Measurements from ENCODE around the gene SLC41A3. TPM values are rescaled to one million over a fixed set of nuclear protein-coding genes. Genes with fewer than 3 reads are reported as not detected.

The SLC41A3 gene
- total RNA-seq, 1 donor from 2014 or later = 62.9 TPM

GRCh38 chr3:126130981-126131745, 47.2 kb upstream of the SLC41A3 start:
- Histone ChIP-seq H3K27ac (no peak overlapping the region), H3K4me1 (no peaks in the 10 kb centered on the region), H3K9me3 (no peaks in the 10 kb centered on the region), H3K36me3 (no peaks in the 10 kb centered on the region), H3K4me3 (no peak overlapping the region), H3K27me3 (no peaks in the 10 kb centered on the region)
- intact Hi-C loops (cut with DNase I) = loop anchor here (10.0 kb wide), 1 partner anchor 74 kb away; no protein-coding TSS in a partner anchor
- peak; percentile 81 to 85 for DNase-seq (ENCODE audit: extremely low spot score in 2 of 2)
- TF ChIP-seq, protein P1, sequence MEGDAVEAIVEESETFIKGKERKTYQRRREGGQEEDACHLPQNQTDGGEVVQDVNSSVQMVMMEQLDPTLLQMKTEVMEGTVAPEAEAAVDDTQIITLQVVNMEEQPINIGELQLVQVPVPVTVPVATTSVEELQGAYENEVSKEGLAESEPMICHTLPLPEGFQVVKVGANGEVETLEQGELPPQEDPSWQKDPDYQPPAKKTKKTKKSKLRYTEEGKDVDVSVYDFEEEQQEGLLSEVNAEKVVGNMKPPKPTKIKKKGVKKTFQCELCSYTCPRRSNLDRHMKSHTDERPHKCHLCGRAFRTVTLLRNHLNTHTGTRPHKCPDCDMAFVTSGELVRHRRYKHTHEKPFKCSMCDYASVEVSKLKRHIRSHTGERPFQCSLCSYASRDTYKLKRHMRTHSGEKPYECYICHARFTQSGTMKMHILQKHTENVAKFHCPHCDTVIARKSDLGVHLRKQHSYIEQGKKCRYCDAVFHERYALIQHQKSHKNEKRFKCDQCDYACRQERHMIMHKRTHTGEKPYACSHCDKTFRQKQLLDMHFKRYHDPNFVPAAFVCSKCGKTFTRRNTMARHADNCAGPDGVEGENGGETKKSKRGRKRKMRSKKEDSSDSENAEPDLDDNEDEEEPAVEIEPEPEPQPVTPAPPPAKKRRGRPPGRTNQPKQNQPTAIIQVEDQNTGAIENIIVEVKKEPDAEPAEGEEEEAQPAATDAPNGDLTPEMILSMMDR (IDR thresholded peaks at IDR 0.05) = no peak
- TF ChIP-seq POLR2A (IDR thresholded peaks at IDR 0.05) = no peak
- TF ChIP-seq POLR2AphosphoS5 (IDR thresholded peaks at IDR 0.05; ENCODE audit: insufficient read depth in 1 of 2, low read depth in 1 of 2) = no peak

- DNase-seq (ENCODE audit: extremely low spot score in 2 of 2) = peak; percentile 83 to 89
- TF ChIP-seq POLR2A (IDR thresholded peaks at IDR 0.05) = no peak
- no peak for TF ChIP-seq POLR2AphosphoS5 (IDR thresholded peaks at IDR 0.05; ENCODE audit: insufficient read depth in 1 of 2, low read depth in 1 of 2)
- TF ChIP-seq, protein P1 (IDR thresholded peaks at IDR 0.05) = no peak
- no peak overlapping the region for H3K4me3 ChIP-seq
- H3K4me1 ChIP-seq = no peaks in the 10 kb centered on the region
- no peak overlapping the region for H3K27ac ChIP-seq
- H3K36me3 ChIP-seq = no peaks in the 10 kb centered on the region
- no peaks in the 10 kb centered on the region for H3K27me3 ChIP-seq
- no peaks in the 10 kb centered on the region for H3K9me3 ChIP-seq
- intact Hi-C loops (cut with DNase I) = loop anchor here (10.0 kb wide), 1 partner anchor 75 kb away; no protein-coding TSS in a partner anchor
Measured at GRCh38 chr3:126130081-126130855, 46.3 kb upstream of the SLC41A3 start.

DNA sequence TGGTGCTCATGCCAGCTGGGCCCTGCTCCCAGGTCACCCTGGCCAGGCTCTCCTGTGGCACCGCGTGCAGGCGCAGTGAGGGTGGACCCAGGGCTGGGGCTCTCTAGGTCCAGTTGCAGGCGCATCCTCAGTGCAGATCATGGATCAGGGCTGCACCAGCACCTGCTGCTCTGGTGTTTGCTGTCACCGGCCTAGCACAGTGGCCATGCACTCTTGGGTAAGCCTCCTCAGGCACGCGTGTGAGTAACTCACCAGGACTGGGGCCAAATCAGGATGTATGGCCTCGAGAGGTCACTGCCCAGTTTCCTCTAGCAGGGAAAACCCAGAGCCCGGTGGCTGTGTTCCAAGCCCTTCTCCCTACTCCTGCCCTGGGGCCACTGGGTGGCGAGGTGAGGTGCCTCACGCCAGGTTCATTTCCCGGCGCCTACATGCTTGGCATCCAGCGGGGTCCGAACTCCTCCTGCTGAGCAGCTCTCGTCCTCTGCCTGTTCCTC, 45.5 kb upstream of the SLC41A3 start:
- TF ChIP-seq, protein P1 (IDR thresholded peaks at IDR 0.05) = no peak
- TF ChIP-seq POLR2A (IDR thresholded peaks at IDR 0.05) (no peak), POLR2AphosphoS5 (IDR thresholded peaks at IDR 0.05; ENCODE audit: insufficient read depth in 1 of 2, low read depth in 1 of 2) (peak in 1 of 2 donors; percentile 26)
- DNase-seq (ENCODE audit: extremely low spot score in 2 of 2) = peak; percentile 78 to 92
- Histone ChIP-seq H3K36me3 (no peaks in the 10 kb centered on the region), H3K4me1 (no peaks in the 10 kb centered on the region), H3K4me3 (no peak overlapping the region), H3K9me3 (no peaks in the 10 kb centered on the region), H3K27me3 (no peaks in the 10 kb centered on the region), H3K27ac (no peak overlapping the region)
- intact Hi-C loops (cut with DNase I) = loop anchor here (5.0 kb wide), 1 partner anchor 268 kb away; no protein-coding TSS in a partner anchor

DNA sequence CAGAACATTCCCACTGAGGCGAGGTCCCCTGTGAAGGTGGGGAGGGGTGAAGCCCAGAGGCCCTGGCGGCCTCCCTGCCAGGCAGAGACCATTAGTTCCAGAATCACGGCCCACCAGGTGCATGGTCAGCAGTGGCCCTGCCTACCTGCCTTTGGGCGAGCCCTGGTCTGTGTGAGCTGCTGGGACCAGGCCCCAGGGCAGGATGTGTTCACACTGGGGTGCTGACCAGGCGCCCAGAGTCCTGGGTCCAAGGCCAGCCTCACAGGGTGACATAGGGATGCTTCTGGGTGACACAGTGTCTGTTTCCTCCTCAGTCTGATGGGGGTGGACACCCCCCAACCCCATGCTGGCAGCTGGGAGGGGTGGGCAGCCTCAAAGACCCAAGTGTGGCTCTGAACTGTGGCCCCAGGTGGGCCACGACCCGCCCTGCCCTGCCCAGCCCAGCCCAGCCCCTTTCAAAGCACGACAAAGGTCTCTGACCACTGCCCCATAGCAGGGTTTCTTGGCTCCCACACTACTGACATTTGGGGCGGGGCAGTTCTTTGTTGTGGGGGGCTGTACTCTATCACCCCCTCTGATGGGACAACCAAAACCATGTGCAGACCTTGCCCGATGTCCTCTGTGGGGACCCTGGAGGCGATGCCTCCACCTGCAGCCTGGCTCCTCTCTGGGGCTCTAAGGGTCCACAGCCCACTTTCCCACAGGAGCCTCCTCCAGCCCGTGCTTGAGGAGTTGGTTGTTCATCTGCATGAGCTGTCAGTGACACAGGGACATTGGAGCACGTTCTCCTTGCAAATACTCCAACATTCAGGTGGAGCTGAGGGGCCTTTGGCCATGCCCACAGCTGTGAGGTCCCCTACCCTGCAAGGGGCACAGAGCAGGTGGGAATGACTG, 44.8 kb upstream of the SLC41A3 start:
- DNase-seq (ENCODE audit: extremely low spot score in 2 of 2) = peak; percentile 74
- H3K36me3 ChIP-seq = no peaks in the 10 kb centered on the region
- no peak overlapping the region for H3K27ac ChIP-seq
- no peaks in the 10 kb centered on the region for H3K9me3 ChIP-seq
- intact Hi-C loops (cut with DNase I) = loop anchor here (5.0 kb wide), 1 partner anchor 269 kb away; no protein-coding TSS in a partner anchor
- H3K4me3 ChIP-seq = no peak overlapping the region
- TF ChIP-seq POLR2AphosphoS5 (IDR thresholded peaks at IDR 0.05; ENCODE audit: insufficient read depth in 1 of 2, low read depth in 1 of 2) (no peak), POLR2A (IDR thresholded peaks at IDR 0.05) (no peak)
- TF ChIP-seq, protein P1 (IDR thresholded peaks at IDR 0.05) = no peak
- no peaks in the 10 kb centered on the region for H3K27me3 ChIP-seq
- H3K4me1 ChIP-seq = no peaks in the 10 kb centered on the region
